Left kidney (tissue), 8 donors: ENCODE data around the gene ANKRD36B. TPM values are rescaled to one million over a fixed set of nuclear protein-coding genes. Genes with fewer than 3 reads are reported as not detected.
A peak's percentile ranks its signal among the peaks of the same experiment; 100 is the strongest.
"Not testable (repeated sequence)": the region's sequence is repeated elsewhere in the genome, so short reads cannot be mapped to it uniquely, and the experiment has no call there.

ENCODE experiments used
- DNase-seq: peaks from one replicate; pipeline ENCODE4 v3.0.0-alpha.2; 2013
- long read RNA-seq, 8 donors: transcript quantifications; one replicate each; lab custom pipeline, GENCODE V29; 2026
- polyA plus RNA-seq: library from polyadenylated mRNA; unstranded; fragments of 120-200 nt; gene quantifications from one replicate; pipeline ENCODE4 v1.2.1, GENCODE V29; 2013; ENCODE audit not compliant: insufficient read length

Gene ANKRD36B
- polyA plus RNA-seq, result 48.3 TPM
- long read RNA-seq, donor 1, result 0 reads
- long read RNA-seq, donor 2, partial matches to known transcripts, result 0 of 1 reads
- long read RNA-seq, donor 2, other reads (novel, unspliced or antisense), result 0 of 1 reads
- long read RNA-seq, donor 3, result 0 reads
- long read RNA-seq, donor 4, result 0 reads
- long read RNA-seq, donor 5, result 0 reads
- long read RNA-seq, donor 6, result 0 reads
- long read RNA-seq, donor 7, partial matches to known transcripts, result 0 of 2 reads
- long read RNA-seq, donor 7, other reads (novel, unspliced or antisense), result 0 of 2 reads
- long read RNA-seq, donor 8, partial matches to known transcripts, result 0 of 1 reads
- long read RNA-seq, donor 8, other reads (novel, unspliced or antisense), result 0 of 1 reads

DNA sequence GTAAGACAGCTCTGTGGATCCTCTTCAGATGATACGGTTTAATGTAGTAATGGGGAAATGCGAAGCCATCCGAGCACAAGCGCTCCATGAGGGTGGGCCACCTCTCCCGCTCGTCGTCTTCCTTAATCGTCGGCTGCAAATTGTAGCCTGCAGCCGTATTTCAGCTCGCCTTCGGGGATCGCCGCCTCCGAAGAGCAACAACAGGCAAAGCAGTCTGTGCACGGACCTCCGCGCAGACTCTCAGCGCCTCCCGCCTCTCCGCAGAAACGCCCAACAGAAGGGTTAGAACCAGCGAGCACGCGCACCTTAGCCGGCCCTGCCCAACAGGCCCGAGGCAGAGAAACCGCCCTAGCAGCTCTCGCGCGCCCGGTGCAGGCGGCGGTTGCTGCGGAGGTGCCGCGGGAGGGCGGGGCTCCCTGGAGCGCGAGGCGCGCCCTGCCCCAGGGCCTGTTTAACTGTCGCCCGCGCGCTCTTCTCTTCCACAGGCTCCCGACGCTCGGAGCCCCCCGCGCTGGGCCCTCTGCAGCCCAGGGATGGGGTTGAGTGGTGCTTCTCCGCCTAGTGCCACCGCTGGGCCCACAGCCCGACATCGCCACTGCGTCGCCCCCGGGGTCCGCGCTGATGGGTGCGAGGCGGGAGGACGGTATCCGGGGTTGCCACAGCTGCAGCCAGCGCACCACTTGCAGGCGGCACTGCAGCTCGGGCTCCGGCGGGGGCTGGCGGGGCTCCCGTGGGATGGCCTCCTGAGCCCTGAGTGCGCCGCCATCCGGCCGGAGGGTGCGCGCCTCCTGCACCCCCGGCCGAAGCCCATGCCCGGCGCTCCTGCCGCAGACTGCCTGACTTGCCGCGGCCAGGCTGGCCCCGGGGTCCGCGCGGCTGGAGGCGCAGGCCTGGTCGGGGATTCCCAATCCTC is at the start of gene ANKRD36B:
Gene ANKRD36B (minus strand): TSS at position 280 of the 913 bp plus-strand sequence. CDS start 192 bp downstream, at position 88.
- DNase-seq, result peak; percentile 51

- DNase-seq, result not testable (repeated sequence)
Observed at GRCh38 chr2:97626049-97626430, 36.4 kb upstream of the ANKRD36B start.

GRCh38 chr2:97625354-97626048 is 35.8 kb upstream of the ANKRD36B start:
- DNase-seq, result not testable (repeated sequence)

GRCh38 chr2:97622976-97623375 is 33.3 kb upstream of the ANKRD36B start:
- DNase-seq, result not testable (repeated sequence)

- DNase-seq, result not testable (repeated sequence)
Observed at GRCh38 chr2:97620492-97620891, 30.8 kb upstream of the ANKRD36B start.

DNA sequence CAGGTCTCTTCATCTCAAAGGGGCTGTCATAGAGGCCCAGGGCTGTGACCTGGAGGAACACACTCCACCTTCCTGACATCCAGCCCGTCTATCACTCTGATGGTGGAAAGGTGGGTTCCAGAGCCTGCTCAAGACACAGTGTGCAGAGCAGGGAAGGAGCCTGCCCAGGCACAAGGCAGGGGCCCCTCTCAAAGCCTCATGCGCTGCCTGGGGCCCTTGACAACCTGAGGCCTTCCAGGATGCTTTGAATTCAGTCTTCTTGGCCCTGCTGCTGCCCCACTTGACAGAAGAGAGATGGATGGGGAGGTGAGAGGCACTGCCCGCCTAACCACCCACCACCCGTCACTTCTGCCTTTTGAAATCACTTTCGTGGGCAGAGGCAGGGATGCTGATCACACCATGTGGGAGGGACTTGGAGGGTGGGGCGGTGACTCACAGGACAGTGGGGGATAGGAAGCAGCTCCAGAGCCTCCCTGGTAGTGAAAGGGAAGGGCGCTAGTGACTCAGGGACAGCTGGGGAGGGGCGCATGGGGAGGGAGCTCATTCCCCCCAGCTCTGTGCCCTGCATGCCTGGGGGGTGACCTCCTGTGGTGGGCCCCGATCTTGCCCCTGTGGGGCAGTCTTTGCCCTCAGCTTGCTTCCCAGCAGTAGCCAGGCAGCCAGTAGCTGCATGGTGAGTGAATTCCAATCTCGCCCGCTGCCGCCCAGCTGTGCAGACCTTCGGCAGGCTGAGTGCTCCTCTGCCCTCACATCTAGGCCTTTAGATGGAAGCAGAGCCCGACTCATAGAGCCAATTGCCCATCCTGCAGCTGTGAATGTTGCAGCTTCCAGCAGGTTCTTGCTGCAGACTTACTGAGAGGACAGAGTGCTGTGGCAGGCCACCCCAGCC is 29.5 kb upstream of the ANKRD36B start:
- not testable (repeated sequence) for DNase-seq

GRCh38 chr2:97617911-97618310 is 28.2 kb upstream of the ANKRD36B start:
- DNase-seq, result no peak

DNA sequence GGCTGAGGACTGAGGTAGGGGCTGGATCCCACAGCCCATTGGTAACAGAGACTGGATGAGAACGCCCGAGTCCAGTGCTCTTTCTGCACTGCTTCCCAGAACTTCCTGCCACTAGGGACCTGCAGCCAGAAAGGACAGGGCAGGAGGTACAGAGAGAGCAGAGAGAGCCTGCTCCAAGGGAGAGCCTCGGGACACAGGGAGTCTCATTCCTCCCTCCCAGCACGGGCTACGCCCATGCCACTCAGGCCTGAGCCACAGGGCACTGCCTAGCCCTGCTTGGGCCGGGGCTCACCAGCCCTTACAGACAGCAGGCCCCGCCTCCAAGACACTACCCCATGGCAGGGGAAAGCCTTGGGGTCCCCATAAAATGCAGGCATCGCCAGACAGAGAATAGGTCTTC is 26.1 kb upstream of the ANKRD36B start:
- not testable (repeated sequence) for DNase-seq

DNA sequence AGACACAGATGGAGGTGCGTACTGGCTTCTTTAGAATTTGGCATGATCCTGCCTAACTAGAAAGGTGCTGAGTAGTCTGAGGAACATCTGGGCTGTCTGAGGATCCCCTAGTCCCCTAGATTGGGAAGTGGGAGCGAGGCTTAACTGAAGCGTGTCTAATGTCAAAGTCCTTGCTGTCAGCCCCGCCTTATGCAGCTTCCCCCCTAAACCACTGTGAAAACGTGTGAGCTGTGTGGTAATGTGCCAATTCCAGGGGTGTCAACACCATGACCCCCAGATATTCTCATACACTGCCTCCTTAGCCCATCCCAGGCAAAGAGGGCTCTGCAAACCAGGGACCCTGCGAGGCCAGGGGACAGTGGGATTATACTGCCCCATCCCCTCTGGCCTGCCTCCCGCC is 22.2 kb upstream of the ANKRD36B start:
- not testable (repeated sequence) for DNase-seq

GRCh38 chr2:97608745-97609144 is 19.1 kb upstream of the ANKRD36B start:
- not testable (repeated sequence) for DNase-seq

DNA sequence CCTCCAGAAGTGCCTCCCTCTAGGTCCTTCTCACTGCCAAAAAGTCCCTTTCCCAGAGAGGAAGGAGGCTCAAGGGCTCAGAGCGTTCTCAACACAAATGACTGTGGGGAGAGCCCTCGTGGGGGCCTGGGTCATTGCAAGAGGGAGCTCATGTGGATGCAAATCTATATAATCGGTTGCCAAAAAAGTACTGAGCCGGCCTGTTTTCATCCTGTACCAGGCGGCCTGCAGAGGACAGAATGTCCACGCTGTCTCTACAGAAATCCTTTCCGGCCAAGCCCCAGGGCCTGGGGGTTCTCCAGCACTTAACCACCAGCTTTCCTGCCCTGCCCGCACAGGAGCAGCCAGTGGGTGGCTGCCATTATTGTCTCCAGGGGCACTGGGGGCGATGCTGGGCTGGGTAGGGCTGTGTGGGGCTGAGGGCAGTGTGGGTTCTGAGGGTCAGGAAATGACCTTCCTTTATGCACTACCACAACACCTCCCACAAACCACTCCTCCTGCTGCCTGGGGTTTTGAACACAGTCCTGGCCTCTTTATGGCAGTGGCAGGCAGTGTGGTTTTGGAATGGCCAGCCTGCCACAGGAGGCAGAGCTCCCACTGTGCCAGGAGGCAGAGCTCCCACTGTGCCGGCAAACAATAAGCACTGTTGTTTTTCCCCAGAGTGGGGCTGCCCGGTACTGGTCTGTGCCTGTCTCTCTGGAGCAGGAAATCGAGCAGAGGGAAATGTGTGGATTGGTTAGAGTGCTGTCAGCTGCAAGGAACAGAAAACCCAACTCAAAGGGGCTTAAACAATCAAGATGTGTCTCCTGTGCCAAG is 16.1 kb upstream of the ANKRD36B start:
- DNase-seq, result not testable (repeated sequence)

- not testable (repeated sequence) for DNase-seq
Observed at GRCh38 chr2:97605109-97605508, 15.4 kb upstream of the ANKRD36B start.

GRCh38 chr2:97601537-97601936 is 11.9 kb upstream of the ANKRD36B start:
- not testable (repeated sequence) for DNase-seq

DNA sequence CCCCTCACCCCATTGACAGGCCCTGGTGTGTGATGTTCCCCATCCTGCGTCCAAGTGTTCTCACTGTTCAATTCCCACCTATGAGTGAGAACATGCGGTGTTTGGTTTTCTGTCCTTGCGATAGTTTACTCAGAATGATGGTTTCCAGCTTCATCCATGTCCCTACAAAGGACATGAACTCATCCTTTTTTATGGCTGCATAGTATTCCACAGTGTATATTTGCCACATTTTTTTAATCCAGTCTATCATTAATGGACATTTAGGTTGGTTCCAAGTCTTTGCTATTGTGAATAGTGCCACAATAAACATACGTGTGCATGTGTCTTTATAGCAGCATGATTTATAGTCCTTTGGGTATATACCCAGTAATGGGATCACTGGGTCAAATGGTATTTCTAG is 6.5 kb upstream of the ANKRD36B start:
- DNase-seq, result not testable (repeated sequence)

- not testable (repeated sequence) for DNase-seq
Observed at GRCh38 chr2:97593520-97593919, 3.8 kb upstream of the ANKRD36B start.

GRCh38 chr2:97590515-97591394 is 1.1 kb upstream of the ANKRD36B start:
- DNase-seq, result peak; percentile 87

- not testable (repeated sequence) for DNase-seq
Observed at GRCh38 chr2:97589257-97589597, 450 bp downstream of the ANKRD36B start.

DNA sequence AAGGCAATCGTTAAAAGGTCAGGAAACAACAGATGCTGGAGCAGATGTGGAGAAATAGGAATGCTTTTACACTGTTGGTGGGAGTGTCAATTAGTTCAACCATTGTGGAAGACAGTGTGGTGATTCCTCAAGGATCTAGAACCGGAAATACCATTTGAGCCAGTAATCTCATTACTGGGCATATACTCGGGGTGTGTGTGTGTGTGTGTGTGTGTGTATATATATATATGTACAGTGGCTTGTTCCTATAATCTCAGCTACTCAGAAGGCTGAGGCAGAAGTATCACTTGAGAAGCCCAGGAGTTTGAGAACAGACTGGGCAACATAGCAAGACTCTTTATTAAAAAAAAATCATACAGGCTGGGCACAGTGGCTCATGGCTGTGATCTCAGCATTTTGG is 24.0 kb downstream of the ANKRD36B start:
- DNase-seq, result not testable (repeated sequence)

GRCh38 chr2:97552406-97552805 is 37.3 kb downstream of the ANKRD36B start:
- not testable (repeated sequence) for DNase-seq
